Measurements from ENCODE around the gene SLC15A1. TPM values are rescaled to one million over a fixed set of nuclear protein-coding genes. Genes with fewer than 3 reads are reported as not detected.

Gene SLC15A1
- total RNA-seq, 2 donors from 2014 or later = not detected

GRCh38 chr13:98780451-98780850 is 28.0 kb upstream of the SLC15A1 start:
- no peaks in the 10 kb centered on the region for H3K36me3 ChIP-seq
- H3K9me3 ChIP-seq = no peaks in the 10 kb centered on the region
- no peaks in the 10 kb centered on the region for H3K27me3 ChIP-seq
- TF ChIP-seq CTCF (IDR thresholded peaks at IDR 0.05) = no peak
- no peak overlapping the region for H3K4me3 ChIP-seq
- H3K27ac ChIP-seq = no peak overlapping the region
- H3K4me1 ChIP-seq = no peaks in the 10 kb centered on the region
- no peak for DNase-seq (ENCODE audit: low spot score)

- no peaks in the 10 kb centered on the region for H3K36me3 ChIP-seq
- no peak for TF ChIP-seq CTCF (IDR thresholded peaks at IDR 0.05)
- no peak overlapping the region for H3K4me3 ChIP-seq
- no peak overlapping the region for H3K27ac ChIP-seq
- H3K27me3 ChIP-seq = no peaks in the 10 kb centered on the region
- H3K4me1 ChIP-seq = no peaks in the 10 kb centered on the region
- no peak for DNase-seq (ENCODE audit: low spot score)
- no peaks in the 10 kb centered on the region for H3K9me3 ChIP-seq
These were observed 27.2 kb upstream of the SLC15A1 start for GRCh38 chr13:98779695-98780094.

GRCh38 chr13:98778749-98779148 is 26.3 kb upstream of the SLC15A1 start:
- no peaks in the 10 kb centered on the region for H3K27me3 ChIP-seq
- H3K4me3 ChIP-seq = no peak overlapping the region
- no peaks in the 10 kb centered on the region for H3K4me1 ChIP-seq
- no peaks in the 10 kb centered on the region for H3K36me3 ChIP-seq
- H3K27ac ChIP-seq = no peak overlapping the region
- TF ChIP-seq CTCF (IDR thresholded peaks at IDR 0.05) = no peak
- no peak for DNase-seq (ENCODE audit: low spot score)
- H3K9me3 ChIP-seq = no peaks in the 10 kb centered on the region

- no peak for TF ChIP-seq CTCF (IDR thresholded peaks at IDR 0.05)
- H3K4me3 ChIP-seq = no peak overlapping the region
- no peak overlapping the region for H3K27ac ChIP-seq
- no peaks in the 10 kb centered on the region for H3K4me1 ChIP-seq
- H3K36me3 ChIP-seq = no peaks in the 10 kb centered on the region
- no peak for DNase-seq (ENCODE audit: low spot score)
- H3K27me3 ChIP-seq = no peaks in the 10 kb centered on the region
- H3K9me3 ChIP-seq = no peaks in the 10 kb centered on the region
These were observed 24.2 kb upstream of the SLC15A1 start for GRCh38 chr13:98776644-98777043.

- no peaks in the 10 kb centered on the region for H3K9me3 ChIP-seq
- no peak for TF ChIP-seq CTCF (IDR thresholded peaks at IDR 0.05)
- H3K36me3 ChIP-seq = no peaks in the 10 kb centered on the region
- no peak overlapping the region for H3K4me3 ChIP-seq
- no peak overlapping the region for H3K27ac ChIP-seq
- no peak for DNase-seq (ENCODE audit: low spot score)
- no peaks in the 10 kb centered on the region for H3K4me1 ChIP-seq
- no peaks in the 10 kb centered on the region for H3K27me3 ChIP-seq
These were observed 23.5 kb upstream of the SLC15A1 start for GRCh38 chr13:98775844-98776598.

- no peak for DNase-seq (ENCODE audit: low spot score)
- no peaks in the 10 kb centered on the region for H3K27me3 ChIP-seq
- no peaks in the 10 kb centered on the region for H3K4me1 ChIP-seq
- TF ChIP-seq CTCF (IDR thresholded peaks at IDR 0.05) = no peak
- no peaks in the 10 kb centered on the region for H3K9me3 ChIP-seq
- H3K4me3 ChIP-seq = no peak overlapping the region
- H3K27ac ChIP-seq = no peak overlapping the region
- no peaks in the 10 kb centered on the region for H3K36me3 ChIP-seq
These were observed 22.9 kb upstream of the SLC15A1 start for GRCh38 chr13:98775386-98775785.
